Thyroid gland (tissue), 4 donors: ENCODE measurements around the gene SAPCD1. TPM values are rescaled to one million over a fixed set of nuclear protein-coding genes. Genes with fewer than 3 reads are reported as not detected.

Experiments used
- DNase-seq, 2 donors: peaks; one replicate each; pipeline ENCODE4 v3.0.0-alpha.2; 2019
- H3K27ac ChIP-seq, 3 donors: fragments of 200-600 bp; sonication (generic); 1 replicate in 2 of 3; 2 replicates in 1 of 3; pipeline ENCODE4 v1.5.1; 2016 to 2019; ENCODE audit warnings: mild to moderate bottlenecking in 1 of 3, moderate library complexity in 1 of 3
- H3K27me3 ChIP-seq: fragments of 200-600 bp; sonication (generic); one replicate; pipeline ENCODE4 v1.5.1; 2019
- H3K36me3 ChIP-seq, 2 donors: fragments of 200-600 bp; sonication (generic); one replicate each; pipeline ENCODE4 v1.5.1; 2016 to 2019
- H3K4me1 ChIP-seq, 2 donors: fragments of 200-600 bp; sonication (generic); one replicate each; pipeline ENCODE4 v1.5.1; 2017 to 2019
- H3K4me3 ChIP-seq, 3 donors: fragments of 200-600 bp; sonication (generic); replicated peaks in 1 of 3; 1 replicate in 2 of 3; 2 replicates in 1 of 3; pipeline ENCODE4 v1.5.1; 2016; ENCODE audit warnings: mild to moderate bottlenecking in 1 of 3
- H3K9me3 ChIP-seq: fragments of 200-600 bp; sonication (generic); one replicate; pipeline ENCODE4 v1.5.1; 2017
- POLR2A ChIP-seq, 2 donors: fragments of 450-650 bp; IDR thresholded peaks; one replicate each; pipeline ENCODE4 v1.6.1; 2017; ENCODE audit warnings: antibody characterized with exemption in 2 of 2, mild to moderate bottlenecking in 2 of 2, moderate library complexity in 1 of 2
- WGBS, 2 donors: methylation state at CpG; one replicate each; pipeline ENCODE4 v1.1.5; 2017; 5-methylcytosine and 5-hydroxymethylcytosine counted together
- intact Hi-C: fragments of 100-400 bp; cut with DNase I; formaldehyde crosslinking; loops from one replicate; pipeline ENCODE4 v1.15.1; 2023
- total RNA-seq, 4 donors: library from RNA; depleted of rRNA; stranded (reverse); fragments of >200 nt; gene quantifications; one replicate each; pipeline ENCODE4 v1.2.3, GENCODE V29; 2016
- TF ChIP-seq, protein P1 (sequence below), 6 experiments: fragments of 200-600 bp in 3 of 6; fragments of 450-650 bp in 3 of 6; sonication (generic) in 3 of 6; IDR thresholded peaks; one replicate each; pipeline ENCODE4 v1.5.1; 2016 to 2019; ENCODE audit warnings: antibody characterized with exemption in 6 of 6, mild to moderate bottlenecking in 2 of 6, inconsistent platforms in 1 of 6, moderate library complexity in 1 of 6

SAPCD1 gene
- total RNA-seq, 4 donors from 2014 or later, result 2.0 to 4.2 (median 3.0) TPM; not detected in 1

DNA sequence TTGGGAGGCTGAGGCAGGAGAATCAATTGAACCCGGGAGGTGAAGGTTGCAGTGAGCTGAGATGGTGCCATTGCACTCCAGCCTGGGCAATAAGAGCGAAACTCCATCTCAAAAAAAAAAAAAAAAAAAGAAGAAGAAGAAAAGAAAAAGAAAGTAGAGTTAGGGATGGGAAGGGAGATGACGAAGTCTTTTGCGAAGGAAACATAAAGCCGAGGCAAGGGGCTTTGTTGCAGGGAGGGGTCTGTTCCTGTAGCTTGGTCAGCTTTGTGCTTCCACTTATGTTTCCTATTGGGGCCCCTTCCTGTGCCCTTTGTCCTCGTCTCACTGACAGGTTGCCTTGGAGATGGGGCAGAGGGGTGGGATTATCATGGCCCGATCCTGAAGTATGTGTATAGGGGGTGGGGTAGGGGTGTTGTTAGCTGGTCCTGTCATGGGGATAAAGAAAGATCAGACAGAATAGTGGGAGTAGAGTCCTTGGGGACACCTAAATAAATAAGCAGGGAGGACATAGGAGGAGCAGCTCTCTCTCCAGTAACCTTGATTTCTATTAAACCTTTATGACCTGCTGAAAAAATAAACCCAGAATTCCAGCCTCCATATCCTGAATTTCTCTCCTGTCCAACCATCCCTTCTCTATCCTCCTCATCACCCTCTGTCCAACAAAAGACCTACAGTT is 25.0 kb upstream of the SAPCD1 start:
- 51 to 55% methylated on average over 7 of the region's 7 CpGs for WGBS, 2 donors
- H3K9me3 ChIP-seq, result no peaks in the 10 kb centered on the region
- intact Hi-C loops, result loop anchor here (5.0 kb wide), 1 partner anchor 35 kb away; the partner anchor contains the start of gene ABHD16A
- H3K4me3 ChIP-seq, result no peak overlapping the region
- peak overlapping the region in 2 of 3 donors; percentile 82 to 90 for H3K27ac ChIP-seq
- H3K4me1 ChIP-seq, result peaks cover 26 to 42% of the 10 kb centered on the region in 2 donors
- no peaks in the 10 kb centered on the region for H3K27me3 ChIP-seq
- peaks cover 15 to 20% of the 10 kb centered on the region in 2 donors for H3K36me3 ChIP-seq
- TF ChIP-seq, protein P1, sequence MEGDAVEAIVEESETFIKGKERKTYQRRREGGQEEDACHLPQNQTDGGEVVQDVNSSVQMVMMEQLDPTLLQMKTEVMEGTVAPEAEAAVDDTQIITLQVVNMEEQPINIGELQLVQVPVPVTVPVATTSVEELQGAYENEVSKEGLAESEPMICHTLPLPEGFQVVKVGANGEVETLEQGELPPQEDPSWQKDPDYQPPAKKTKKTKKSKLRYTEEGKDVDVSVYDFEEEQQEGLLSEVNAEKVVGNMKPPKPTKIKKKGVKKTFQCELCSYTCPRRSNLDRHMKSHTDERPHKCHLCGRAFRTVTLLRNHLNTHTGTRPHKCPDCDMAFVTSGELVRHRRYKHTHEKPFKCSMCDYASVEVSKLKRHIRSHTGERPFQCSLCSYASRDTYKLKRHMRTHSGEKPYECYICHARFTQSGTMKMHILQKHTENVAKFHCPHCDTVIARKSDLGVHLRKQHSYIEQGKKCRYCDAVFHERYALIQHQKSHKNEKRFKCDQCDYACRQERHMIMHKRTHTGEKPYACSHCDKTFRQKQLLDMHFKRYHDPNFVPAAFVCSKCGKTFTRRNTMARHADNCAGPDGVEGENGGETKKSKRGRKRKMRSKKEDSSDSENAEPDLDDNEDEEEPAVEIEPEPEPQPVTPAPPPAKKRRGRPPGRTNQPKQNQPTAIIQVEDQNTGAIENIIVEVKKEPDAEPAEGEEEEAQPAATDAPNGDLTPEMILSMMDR (IDR thresholded peaks at IDR 0.05), result no peak
- no peak for TF ChIP-seq POLR2A (IDR thresholded peaks at IDR 0.05)
- no peak for DNase-seq

DNA sequence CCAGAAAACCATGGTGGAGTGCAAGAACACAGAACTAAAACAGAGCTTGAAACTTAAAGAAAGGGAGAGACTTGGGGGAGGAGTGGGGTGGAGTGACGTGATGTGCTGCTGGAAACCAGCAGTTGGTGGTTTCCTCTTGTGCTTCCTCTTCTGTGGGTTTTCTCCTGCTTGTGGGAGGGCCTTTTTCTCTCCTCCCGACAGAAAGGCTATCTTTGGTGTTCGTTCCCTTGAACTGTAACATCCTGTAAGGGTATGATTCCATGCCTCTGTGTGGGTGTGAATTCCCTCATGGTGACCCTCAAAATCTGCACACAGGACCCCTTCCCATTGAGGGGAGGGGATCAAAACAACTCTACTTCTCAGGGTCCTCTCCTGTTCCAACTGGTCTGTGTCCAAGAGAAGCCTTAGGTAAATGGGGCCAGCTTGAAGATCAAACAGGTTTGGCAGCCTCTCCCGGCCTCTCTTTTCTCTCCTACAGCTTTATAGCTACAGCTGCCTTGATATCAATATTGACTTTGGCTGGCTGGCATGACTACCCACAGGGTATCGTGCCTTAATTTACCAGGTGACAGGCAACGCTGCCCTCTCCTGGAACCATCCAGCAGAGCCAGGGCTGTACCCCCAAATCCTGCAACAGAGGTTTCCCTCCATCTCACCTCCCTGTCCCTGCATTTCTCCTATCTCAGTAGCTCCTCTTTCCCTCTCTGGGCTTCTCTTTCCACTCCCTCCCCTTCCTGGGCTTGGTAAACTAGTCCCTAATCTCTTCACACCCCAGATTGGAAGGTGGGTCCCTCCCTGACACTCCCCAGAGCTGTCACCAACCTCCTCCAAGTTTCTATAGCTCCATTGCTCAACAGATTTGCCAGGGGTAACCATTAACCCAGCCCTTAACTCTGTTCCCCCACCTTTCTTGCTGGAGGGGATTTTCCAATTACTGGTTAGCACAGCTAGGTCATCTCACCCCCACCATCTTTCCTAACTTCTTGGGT is 24.2 kb upstream of the SAPCD1 start:
- no peaks in the 10 kb centered on the region for H3K9me3 ChIP-seq
- peaks cover 7 to 11% of the 10 kb centered on the region in 2 donors for H3K36me3 ChIP-seq
- WGBS, 2 donors, result 16 to 19% methylated on average over 6 of the region's 6 CpGs
- no peak for DNase-seq
- no peak overlapping the region for H3K4me3 ChIP-seq
- H3K27me3 ChIP-seq, result no peaks in the 10 kb centered on the region
- TF ChIP-seq, protein P1 (IDR thresholded peaks at IDR 0.05), result no peak
- peak in 1 of 2 donors; percentile 22 for TF ChIP-seq POLR2A (IDR thresholded peaks at IDR 0.05)
- H3K4me1 ChIP-seq, result peaks cover 26 to 42% of the 10 kb centered on the region in 2 donors
- peak overlapping the region; percentile 27 to 82 (median 64) for H3K27ac ChIP-seq
- intact Hi-C loops, result loop anchor here (5.0 kb wide), 1 partner anchor 36 kb away; the partner anchor contains the start of gene ABHD16A

DNA sequence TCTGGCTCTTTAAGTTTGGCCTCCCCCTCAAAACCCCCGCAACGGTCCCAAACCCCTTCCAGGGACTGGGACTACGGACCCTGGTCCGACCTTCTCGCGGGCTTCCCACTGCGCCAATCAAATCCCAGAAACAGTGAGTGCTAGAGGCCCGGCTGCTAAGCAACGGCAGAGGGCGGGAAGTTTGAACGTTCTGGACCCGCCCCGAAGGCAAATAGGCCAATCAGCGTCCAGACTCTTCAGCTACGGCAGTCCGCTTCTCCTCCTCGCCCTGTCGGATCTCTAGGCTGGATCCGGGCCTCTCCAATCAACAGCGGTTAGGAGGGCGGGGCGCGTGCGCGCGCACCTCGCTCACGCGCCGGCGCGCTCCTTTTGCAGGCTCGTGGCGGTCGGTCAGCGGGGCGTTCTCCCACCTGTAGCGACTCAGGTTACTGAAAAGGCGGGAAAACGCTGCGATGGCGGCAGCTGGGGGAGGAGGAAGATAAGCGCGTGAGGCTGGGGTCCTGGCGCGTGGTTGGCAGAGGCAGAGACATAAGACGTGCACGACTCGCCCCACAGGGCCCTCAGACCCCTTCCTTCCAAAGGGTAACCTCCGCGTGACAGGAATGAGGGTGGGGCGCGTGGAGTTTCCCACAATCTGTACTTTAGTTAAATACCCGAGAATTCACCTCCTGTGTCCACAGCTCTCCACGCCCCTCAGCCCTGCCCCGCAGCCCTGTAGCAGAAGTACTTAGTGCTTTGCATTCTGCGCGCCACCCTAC is 22.6 kb upstream of the SAPCD1 start, which contains the start of gene MSH5:
TSS of gene MSH5 (plus strand) at position 367 of the 758 bp plus-strand sequence. CDS start 462 bp downstream, outside the sequence.
- Histone ChIP-seq H3K4me3 (peak within 1 kb of the TSS; percentile 19 to 48 (median 33)), H3K27me3 (no peaks in the 10 kb centered on the region), H3K9me3 (no peaks in the 10 kb centered on the region), H3K4me1 (peaks cover 18 to 29% of the 10 kb centered on the region in 2 donors), H3K27ac (peak within 1 kb of the TSS in 1 of 3 donors; percentile 11), H3K36me3 (no peaks in the 10 kb centered on the region)
- 0 to 2% methylated on average over 28 to 29 of the region's 58 CpGs for WGBS, 2 donors
- DNase-seq, result peak; percentile 99
- TF ChIP-seq POLR2A (IDR thresholded peaks at IDR 0.05), result peak in 1 of 2 donors; percentile 74
- TF ChIP-seq, protein P1 (IDR thresholded peaks at IDR 0.05), result no peak
- intact Hi-C loops, result loop anchor here (5.0 kb wide), 1 partner anchor 38 kb away; the partner anchor contains the start of gene ABHD16A

DNA sequence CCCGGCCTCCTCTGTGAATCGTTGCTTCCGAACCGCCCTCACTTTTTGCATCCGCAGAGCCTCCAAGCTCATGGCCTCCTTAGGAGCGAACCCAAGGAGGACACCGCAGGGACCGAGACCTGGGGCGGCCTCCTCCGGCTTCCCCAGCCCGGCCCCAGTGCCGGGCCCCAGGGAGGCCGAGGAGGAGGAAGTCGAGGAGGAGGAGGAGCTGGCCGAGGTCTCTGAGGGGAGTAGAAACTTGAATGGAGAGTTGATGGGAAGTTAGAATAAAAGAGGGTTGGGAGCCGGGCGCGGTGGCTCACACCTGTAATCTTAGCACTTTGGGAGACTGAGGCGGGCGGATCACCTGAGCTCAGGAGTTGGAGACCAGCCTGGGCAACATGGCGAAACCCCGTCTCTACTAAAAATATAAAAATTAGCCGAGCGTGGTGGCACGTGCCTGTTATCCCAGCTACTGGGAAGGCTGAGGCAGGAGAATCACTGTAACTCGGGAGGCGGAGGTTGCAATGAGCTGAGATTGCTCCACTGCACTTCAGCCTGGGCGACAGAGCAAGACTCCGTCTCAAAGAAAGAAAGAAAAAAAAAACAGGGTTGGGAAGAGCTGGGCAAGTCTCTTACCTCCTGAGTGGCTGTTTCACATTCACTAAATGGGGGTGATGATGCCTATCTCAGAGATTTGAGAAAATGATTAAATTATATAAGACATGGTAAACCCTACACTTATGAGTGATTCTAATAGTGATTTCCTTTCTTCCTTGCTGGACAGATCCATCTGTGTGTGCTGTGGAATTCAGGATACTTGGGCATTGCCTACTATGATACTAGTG is 21.8 kb upstream of the SAPCD1 start:
- WGBS, 2 donors, result 10 to 13% methylated on average over 29 of the region's 29 CpGs
- Histone ChIP-seq H3K27me3 (no peaks in the 10 kb centered on the region), H3K9me3 (no peaks in the 10 kb centered on the region), H3K36me3 (no peaks in the 10 kb centered on the region), H3K4me1 (peaks cover 13 to 29% of the 10 kb centered on the region in 2 donors), H3K27ac (peak overlapping the region in 1 of 3 donors; percentile 11), H3K4me3 (peak overlapping the region; percentile 19 to 48 (median 33))
- TF ChIP-seq POLR2A (IDR thresholded peaks at IDR 0.05), result no peak
- TF ChIP-seq, protein P1 (IDR thresholded peaks at IDR 0.05), result no peak
- DNase-seq, result peak; percentile 26 to 35
- intact Hi-C loops, result no loop called here
